ENCODE measurements around the gene SUMF2.
"Not testable (repeated sequence)": the region's sequence is repeated elsewhere in the genome, so short reads cannot be mapped to it uniquely, and the experiment has no call there.

SUMF2 gene

GRCh38 chr7:56063500-56063881 lies 595 bp upstream of the SUMF2 start:
- no peak for DNase-seq (ENCODE audit: low spot score)

GRCh38 chr7:56066376-56066775 lies 2.3 kb downstream of the SUMF2 start:
- DNase-seq (ENCODE audit: low spot score): not testable (repeated sequence)

- peak; percentile 81 for DNase-seq (ENCODE audit: low spot score)
These were observed 10.3 kb downstream of the SUMF2 start for GRCh38 chr7:56074371-56074791.

- peak; percentile 33 for DNase-seq (ENCODE audit: low spot score)
These were observed 13.6 kb downstream of the SUMF2 start for GRCh38 chr7:56077681-56078080.

GRCh38 chr7:56078196-56078595 lies 14.1 kb downstream of the SUMF2 start:
- no peak for DNase-seq (ENCODE audit: low spot score)

- DNase-seq (ENCODE audit: low spot score): no peak
These were observed 15.5 kb downstream of the SUMF2 start for GRCh38 chr7:56079450-56080185.

- not testable (repeated sequence) for DNase-seq (ENCODE audit: low spot score)
These were observed 16.8 kb downstream of the SUMF2 start for GRCh38 chr7:56080726-56081435.

- DNase-seq (ENCODE audit: low spot score): no peak
These were observed 17.7 kb downstream of the SUMF2 start for GRCh38 chr7:56081626-56082340.

- DNase-seq (ENCODE audit: low spot score): peak; percentile 64
These were observed 19.2 kb downstream of the SUMF2 start for GRCh38 chr7:56083150-56083785.

- no peak for DNase-seq (ENCODE audit: low spot score)
These were observed 22.7 kb downstream of the SUMF2 start for GRCh38 chr7:56086761-56087160.

GRCh38 chr7:56087445-56087844 lies 23.4 kb downstream of the SUMF2 start:
- DNase-seq (ENCODE audit: low spot score): no peak

GRCh38 chr7:56091591-56091990 lies 27.5 kb downstream of the SUMF2 start:
- no peak for DNase-seq (ENCODE audit: low spot score)

GRCh38 chr7:56092388-56092787 lies 28.3 kb downstream of the SUMF2 start:
- not testable (repeated sequence) for DNase-seq (ENCODE audit: low spot score)

GRCh38 chr7:56092789-56093531 lies 28.9 kb downstream of the SUMF2 start, which contains the start of gene PHKG1:
Gene PHKG1, minus strand, starts transcription at chr7:56092952. Its CDS starts 4,011 bp downstream, at chr7:56088941.
- DNase-seq (ENCODE audit: low spot score): peak; percentile 87

GRCh38 chr7:56097700-56098099 lies 33.6 kb downstream of the SUMF2 start:
- no peak for DNase-seq (ENCODE audit: low spot score)

GRCh38 chr7:56098187-56099008 lies 34.3 kb downstream of the SUMF2 start:
- not testable (repeated sequence) for DNase-seq (ENCODE audit: low spot score)

- no peak for DNase-seq (ENCODE audit: low spot score)
These were observed 35.6 kb downstream of the SUMF2 start for GRCh38 chr7:56099653-56100052.

- DNase-seq (ENCODE audit: low spot score): not testable (repeated sequence)
These were observed 40.1 kb downstream of the SUMF2 start for GRCh38 chr7:56104138-56104537.

GRCh38 chr7:56105508-56105907 lies 41.4 kb downstream of the SUMF2 start:
- DNase-seq (ENCODE audit: low spot score): no peak

Measured in left forelimb (tissue), 1 donor.